C4-2B (cell line): Measurements from ENCODE around the gene PLCXD1.

Experiments
- ZFX ChIP-seq: fragments of 450-650 bp; IDR thresholded peaks from 2 replicates; pipeline ENCODE4 v1.6.1; 2017
- TF ChIP-seq, protein P1 (sequence below): fragments of 450-650 bp; conservative IDR thresholded peaks from 2 replicates; pipeline ENCODE4 v1.5.1; 2017; ENCODE audit warnings: mild to moderate bottlenecking

DNA sequence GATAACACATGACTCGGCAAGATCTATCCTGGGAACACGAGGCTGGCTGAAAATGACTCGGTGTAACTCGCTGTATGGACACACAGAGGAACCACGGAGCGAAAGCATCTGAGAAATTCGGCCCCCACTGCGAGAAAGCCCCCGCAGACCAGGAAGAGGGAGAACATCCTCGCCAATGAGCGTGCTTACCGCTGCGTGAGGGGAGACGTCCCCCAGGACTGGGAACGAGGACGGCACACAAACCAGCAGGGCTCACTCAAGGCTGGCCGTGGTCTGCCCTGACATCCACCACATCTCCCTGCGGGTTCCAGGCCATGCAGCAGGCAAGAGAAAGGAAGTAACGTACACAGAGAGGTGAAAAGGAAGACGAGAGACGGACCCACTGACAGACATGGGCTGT is 55.0 kb downstream of the PLCXD1 start:
- TF ChIP-seq, protein P1, sequence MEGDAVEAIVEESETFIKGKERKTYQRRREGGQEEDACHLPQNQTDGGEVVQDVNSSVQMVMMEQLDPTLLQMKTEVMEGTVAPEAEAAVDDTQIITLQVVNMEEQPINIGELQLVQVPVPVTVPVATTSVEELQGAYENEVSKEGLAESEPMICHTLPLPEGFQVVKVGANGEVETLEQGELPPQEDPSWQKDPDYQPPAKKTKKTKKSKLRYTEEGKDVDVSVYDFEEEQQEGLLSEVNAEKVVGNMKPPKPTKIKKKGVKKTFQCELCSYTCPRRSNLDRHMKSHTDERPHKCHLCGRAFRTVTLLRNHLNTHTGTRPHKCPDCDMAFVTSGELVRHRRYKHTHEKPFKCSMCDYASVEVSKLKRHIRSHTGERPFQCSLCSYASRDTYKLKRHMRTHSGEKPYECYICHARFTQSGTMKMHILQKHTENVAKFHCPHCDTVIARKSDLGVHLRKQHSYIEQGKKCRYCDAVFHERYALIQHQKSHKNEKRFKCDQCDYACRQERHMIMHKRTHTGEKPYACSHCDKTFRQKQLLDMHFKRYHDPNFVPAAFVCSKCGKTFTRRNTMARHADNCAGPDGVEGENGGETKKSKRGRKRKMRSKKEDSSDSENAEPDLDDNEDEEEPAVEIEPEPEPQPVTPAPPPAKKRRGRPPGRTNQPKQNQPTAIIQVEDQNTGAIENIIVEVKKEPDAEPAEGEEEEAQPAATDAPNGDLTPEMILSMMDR, result no peak
- TF ChIP-seq ZFX, result no peak
